Astrocyte of the spinal cord (primary cell): ENCODE results near the gene NXPE1.

ENCODE experiments used
- DNase-seq: peaks from one replicate; pipeline ENCODE4 v3.0.0; 2011; ENCODE audit warnings: low read depth, low spot score
- H3K4me3 ChIP-seq: 2 replicates; pipeline ENCODE4 v1.5.1; 2011; ENCODE audit warnings: low read depth, mild to moderate bottlenecking, low read length, moderate library complexity
- CTCF ChIP-seq: IDR thresholded peaks from 2 replicates; pipeline ENCODE4 v1.5.1; 2012; ENCODE audit warnings: low read depth, mild to moderate bottlenecking, low read length, inconsistent platforms
- in situ Hi-C: cut with HindIII; loops from 2 replicates; pipeline ENCODE4 v1.10.0; 2017; ENCODE audit warnings: low sequenced_read_pairs

Gene NXPE1

GRCh38 chr11:114562166-114562916, 2.7 kb upstream of the NXPE1 start:
- DNase-seq, result peak; percentile 22
- TF ChIP-seq CTCF, result no peak
- in situ Hi-C loops, result no loop called here
- no peak overlapping the region for H3K4me3 ChIP-seq

GRCh38 chr11:114556135-114556534, 3.5 kb downstream of the NXPE1 start:
- in situ Hi-C loops, result no loop called here
- no peak for TF ChIP-seq CTCF
- no peak overlapping the region for H3K4me3 ChIP-seq
- DNase-seq, result no peak

- H3K4me3 ChIP-seq, result no peak overlapping the region
- DNase-seq, result no peak
- in situ Hi-C loops, result no loop called here
These were observed 6.0 kb downstream of the NXPE1 start for GRCh38 chr11:114553642-114554041.

GRCh38 chr11:114551060-114551459, 8.6 kb downstream of the NXPE1 start:
- no peak overlapping the region for H3K4me3 ChIP-seq
- TF ChIP-seq CTCF, result no peak
- no peak for DNase-seq
- in situ Hi-C loops, result no loop called here

More at GRCh38 chr11:114553642-114554041, 6.0 kb downstream of the NXPE1 start:
- no peak for TF ChIP-seq CTCF

- DNase-seq, result no peak
- in situ Hi-C loops, result no loop called here
- TF ChIP-seq CTCF, result no peak
- H3K4me3 ChIP-seq, result no peak overlapping the region
These were observed 34.0 kb downstream of the NXPE1 start for GRCh38 chr11:114525682-114526081.

GRCh38 chr11:114524122-114524521, 35.6 kb downstream of the NXPE1 start:
- no peak overlapping the region for H3K4me3 ChIP-seq
- in situ Hi-C loops, result no loop called here
- no peak for DNase-seq
- TF ChIP-seq CTCF, result no peak

- in situ Hi-C loops, result no loop called here
- TF ChIP-seq CTCF, result no peak
These were observed 36.9 kb downstream of the NXPE1 start for GRCh38 chr11:114522818-114523217.

More at GRCh38 chr11:114522818-114523217, 36.9 kb downstream of the NXPE1 start:
- no peak for DNase-seq
- H3K4me3 ChIP-seq, result no peak overlapping the region
